H1 (cell line): ENCODE data around the gene TNIK. TPM values are rescaled to one million over a fixed set of nuclear protein-coding genes. Genes with fewer than 3 reads are reported as not detected.

ENCODE experiments used
- CTCF ChIA-PET: fragments of 300-600 bp; sonication (Branson Sonifier 250); formaldehyde crosslinking; loops from one replicate; lab custom pipeline; 2021; ENCODE audit not compliant: partially characterized antibody; lab: Charles Lee
- POLR2A ChIA-PET: fragments of 300-600 bp; sonication (Branson Sonifier 250); formaldehyde crosslinking; loops from one replicate; lab custom pipeline; 2021; ENCODE audit warnings: inconsistent platforms; ENCODE audit not compliant: partially characterized antibody; lab: Charles Lee
- DNase-seq, 2 experiments: peaks; one replicate each; pipeline versions ENCODE4 v3.0.0 to v3.0.0-alpha.2; 2010 to 2022; ENCODE audit warnings: low spot score in 2 of 2, low read depth in 1 of 2, mixed read lengths in 1 of 2
- FAIRE-seq: peaks from 2 replicates; lab custom pipeline; 2011; peaks lifted over from hg19 to GRCh38; lab: Jason Lieb, UNC
- H2AFZ ChIP-seq: 2 replicates; pipeline ENCODE4 v1.8.1; 2012; ENCODE audit warnings: low read length, inconsistent platforms
- H2AK5ac ChIP-seq: 2 replicates; pipeline ENCODE4 v1.6.1; 2013; ENCODE audit warnings: low read depth, low read length
- H2BK120ac ChIP-seq: replicated peaks from 2 replicates; pipeline ENCODE3; 2013; ENCODE audit warnings: low read depth, low read length, inconsistent platforms
- H2BK12ac ChIP-seq: 2 replicates; pipeline ENCODE4 v1.6.1; 2013; ENCODE audit warnings: low read depth, low read length
- H2BK15ac ChIP-seq: 2 replicates; pipeline ENCODE4 v1.6.1; 2013; ENCODE audit warnings: low read length
- H2BK20ac ChIP-seq: 2 replicates; pipeline ENCODE4 v1.6.1; 2013; ENCODE audit warnings: low read length
- H2BK5ac ChIP-seq: 2 replicates; pipeline ENCODE4 v1.6.1; 2013; ENCODE audit warnings: low read depth, low read length
- H3K14ac ChIP-seq: 2 replicates; pipeline ENCODE4 v1.6.1; 2013; ENCODE audit warnings: inconsistent platforms; ENCODE audit not compliant: insufficient read length
- H3K18ac ChIP-seq: 2 replicates; pipeline ENCODE4 v1.6.1; 2013; ENCODE audit warnings: low read length; ENCODE audit errors: extremely low read depth
- H3K23ac ChIP-seq: 2 replicates; pipeline ENCODE4 v1.6.1; 2013; ENCODE audit warnings: inconsistent platforms; ENCODE audit not compliant: insufficient read length
- H3K23me2 ChIP-seq: 2 replicates; pipeline ENCODE4 v1.6.1; 2013; ENCODE audit warnings: low read depth, low read length
- H3K27ac ChIP-seq: 2 replicates; pipeline ENCODE4 v1.6.1; 2011; ENCODE audit warnings: low read depth, low read length, inconsistent platforms
- H3K27me3 ChIP-seq, 4 experiments: replicated peaks in 1 of 4; 1 replicate in 1 of 4; 2 replicates in 3 of 4; pipeline versions ENCODE4 v1.6.1 to v1.8.1; 2011 to 2013; ENCODE audit warnings: low read length in 3 of 4, mild to moderate bottlenecking in 3 of 4, inconsistent platforms in 2 of 4, mixed read lengths in 2 of 4, moderate library complexity in 1 of 4; ENCODE audit not compliant: control insufficient read depth in 3 of 4, insufficient read depth in 3 of 4; ENCODE audit errors: extremely low read depth in 1 of 4
- H3K36me3 ChIP-seq, 4 experiments: 2 replicates each; pipeline versions ENCODE4 v1.6.1 to v1.8.1; 2011 to 2013; ENCODE audit warnings: mild to moderate bottlenecking in 4 of 4, low read length in 3 of 4, moderate library complexity in 2 of 4, control low read depth in 1 of 4, inconsistent platforms in 1 of 4; ENCODE audit not compliant: insufficient read depth in 4 of 4, control insufficient read depth in 2 of 4
- H3K4ac ChIP-seq: replicated peaks from 2 replicates; pipeline ENCODE3; 2013; ENCODE audit warnings: low read length, low read depth, mixed read lengths, inconsistent platforms; ENCODE audit not compliant: insufficient read length
- H3K4me1 ChIP-seq, 4 experiments: replicated peaks in 1 of 4; 1 replicate in 1 of 4; 2 replicates in 3 of 4; pipeline versions ENCODE4 v1.6.1 to v1.8.1; 2011 to 2013; ENCODE audit warnings: low read length in 3 of 4, inconsistent platforms in 2 of 4, mixed read lengths in 1 of 4; ENCODE audit not compliant: insufficient read depth in 4 of 4, control insufficient read depth in 3 of 4
- H3K4me2 ChIP-seq, 2 experiments: 2 replicates each; pipeline versions ENCODE4 v1.6.1 to v1.8.1; 2011 to 2013; ENCODE audit warnings: low read depth in 2 of 2, low read length in 2 of 2, control low read depth in 1 of 2, inconsistent platforms in 1 of 2, mild to moderate bottlenecking in 1 of 2; ENCODE audit not compliant: insufficient read depth in 1 of 2
- H3K4me3 ChIP-seq, 4 experiments: fragments of 200-600, 300-600 bp in 1 of 4; sonication (generic), shearing (Covaris generic), sonication (Bioruptor Twin) in 1 of 4; 2 replicates each; pipeline versions ENCODE4 v1.5.1 to v1.8.1; 2011 to 2016; ENCODE audit warnings: low read length in 4 of 4, low read depth in 3 of 4, control low read depth in 2 of 4, inconsistent platforms in 2 of 4, mild to moderate bottlenecking in 2 of 4, mixed read lengths in 1 of 4, moderate library complexity in 1 of 4; ENCODE audit not compliant: insufficient read depth in 2 of 4; ENCODE audit errors: extremely low read depth in 1 of 4
- H3K56ac ChIP-seq: replicated peaks from 2 replicates; pipeline ENCODE3; 2013; ENCODE audit warnings: low read depth, mild to moderate bottlenecking, mixed read lengths, low read length, inconsistent platforms; ENCODE audit not compliant: insufficient read length
- H3K79me1 ChIP-seq: 2 replicates; pipeline ENCODE4 v1.6.1; 2013; ENCODE audit warnings: low read depth, low read length, control low read depth
- H3K79me2 ChIP-seq, 2 experiments: 2 replicates each; pipeline versions ENCODE4 v1.6.1 to v1.8.1; 2012 to 2013; ENCODE audit warnings: low read length in 2 of 2, mild to moderate bottlenecking in 2 of 2, inconsistent platforms in 1 of 2; ENCODE audit not compliant: insufficient read depth in 2 of 2, control insufficient read depth in 1 of 2
- H3K9ac ChIP-seq, 4 experiments: replicated peaks in 1 of 4; 1 replicate in 1 of 4; 2 replicates in 3 of 4; pipeline versions ENCODE4 v1.6.1 to v1.8.1; 2011 to 2013; ENCODE audit warnings: low read depth in 3 of 4, low read length in 3 of 4, control low read depth in 2 of 4, mild to moderate bottlenecking in 2 of 4, moderate library complexity in 2 of 4, inconsistent platforms in 1 of 4; ENCODE audit errors: extremely low read depth in 1 of 4
- H3K9me3 ChIP-seq, 2 experiments: 2 replicates each; pipeline versions ENCODE4 v1.6.1 to v1.8.1; 2012 to 2013; ENCODE audit warnings: mild to moderate bottlenecking in 2 of 2, moderate library complexity in 2 of 2, control low read depth in 1 of 2, inconsistent platforms in 1 of 2, low read depth in 1 of 2, low read length in 1 of 2, mixed read lengths in 1 of 2; ENCODE audit not compliant: insufficient read depth in 2 of 2
- H4K20me1 ChIP-seq, 2 experiments: replicated peaks in 1 of 2; 2 replicates each; pipeline versions ENCODE3 to v1.8.1; 2011 to 2013; ENCODE audit warnings: inconsistent platforms in 2 of 2, low read length in 2 of 2, mild to moderate bottlenecking in 1 of 2; ENCODE audit not compliant: insufficient read depth in 2 of 2, control insufficient read depth in 1 of 2
- H4K5ac ChIP-seq: 2 replicates; pipeline ENCODE4 v1.6.1; 2013; ENCODE audit warnings: low read length, low read depth, mixed read lengths, inconsistent platforms; ENCODE audit not compliant: insufficient read length
- H4K8ac ChIP-seq: 2 replicates; pipeline ENCODE4 v1.8.0; 2013; ENCODE audit warnings: mild to moderate bottlenecking, moderate library complexity, low read length, inconsistent platforms; ENCODE audit not compliant: insufficient read depth; ENCODE audit errors: extremely low read depth
- H4K91ac ChIP-seq: replicated peaks from 2 replicates; pipeline ENCODE3; 2013; ENCODE audit warnings: low read length, mixed read lengths, inconsistent platforms; ENCODE audit not compliant: insufficient read length
- BACH1 ChIP-seq: IDR thresholded peaks from 2 replicates; pipeline ENCODE4 v1.6.1; 2012; ENCODE audit warnings: low read length, improper control_type of control experiment
- EZH2 ChIP-seq: fragments of 200-600 bp; sonication (generic); IDR thresholded peaks from 2 replicates; pipeline ENCODE4 v1.7.1; 2012; ENCODE audit warnings: low read depth, mild to moderate bottlenecking, moderate library complexity, low read length, inconsistent platforms; ENCODE audit not compliant: severe bottlenecking
- FOSL1 ChIP-seq: IDR thresholded peaks from 2 replicates; pipeline ENCODE4 v1.6.1; 2011; ENCODE audit warnings: mild to moderate bottlenecking, low read depth, low read length, moderate library complexity; ENCODE audit not compliant: insufficient read depth
- JUN ChIP-seq: IDR thresholded peaks from 2 replicates; pipeline ENCODE4 v1.6.1; 2011; ENCODE audit warnings: low read depth, mild to moderate bottlenecking, improper control_type of control experiment, low read length
- SIN3A ChIP-seq, 2 experiments: IDR thresholded peaks in 1 of 2; conservative IDR thresholded peaks in 1 of 2; 2 replicates each; pipeline ENCODE4 v1.6.1; 2011 to 2012; ENCODE audit warnings: low read length in 2 of 2, improper control_type of control experiment in 1 of 2, low read depth in 1 of 2, mild to moderate bottlenecking in 1 of 2
- SP4 ChIP-seq: IDR thresholded peaks from 2 replicates; pipeline ENCODE4 v1.6.1; 2012; ENCODE audit warnings: low read length, inconsistent platforms
- WGBS, 2 experiments: shearing (Covaris generic) in 1 of 2; methylation state at CpG; one replicate each; pipeline versions ENCODE4 v1.1.6 to v1.1.7; 2013 to 2015; ENCODE audit warnings: low lambda C conversion rate in 2 of 2, mixed read lengths in 2 of 2, inconsistent platforms in 1 of 2, low coverage in 1 of 2, missing lambda C conversion rate in 1 of 2; ENCODE audit not compliant: insufficient replicate concordance in 2 of 2, insufficient coverage in 1 of 2, insufficient read length in 1 of 2; ENCODE audit errors: extremely low coverage in 1 of 2, missing lambda C conversion rate in 1 of 2; 5-methylcytosine and 5-hydroxymethylcytosine counted together
- polyA plus RNA-seq, 7 experiments: library from polyadenylated mRNA; depleted of rRNA in 3 of 7; stranded (reverse) in 5 of 7; unstranded in 2 of 7; fragments of >200 nt in 5 of 7; fragments of 200-250 nt in 2 of 7; gene quantifications; 1 replicate in 5 of 7; 2 replicates in 1 of 7; 4 replicates in 1 of 7; pipeline versions ENCODE4 v1.2.1 to v1.2.3, GENCODE V29; 2011 to 2013; ENCODE audit warnings: missing spikeins in 2 of 7, mixed read lengths in 2 of 7
- total RNA-seq: library from RNA; stranded (reverse); fragmentation: NEBNext Ultra II Directional; extraction: Animal tissue kit (Norgen Biotek cat#: 25700); gene quantifications from 2 replicates; pipeline ENCODE4 v1.2.1, GENCODE V29; 2021

Gene TNIK
- total and polyA plus RNA-seq, 2 of the 8 experiments (the other 6 are each of a cell fraction or from before 2014, with no cell fraction given), result 7.4 to 42.0 TPM

- Histone ChIP-seq H3K9me3 (no peaks in the 10 kb centered on the region), H3K4me1 (no peaks in the 10 kb centered on the region), H3K79me1 (no peaks in the 10 kb centered on the region), H3K56ac (no peak overlapping the region), H2BK15ac (no peak overlapping the region), H3K79me2 (no peaks in the 10 kb centered on the region), H3K4me3 (no peak overlapping the region), H3K4ac (no peak overlapping the region), H4K20me1 (no peaks in the 10 kb centered on the region), H4K91ac (no peak overlapping the region), H3K4me2 (no peak overlapping the region), H4K5ac (no peak overlapping the region), H3K27ac (no peak overlapping the region), H3K23me2 (no peaks in the 10 kb centered on the region), H3K14ac (no peak overlapping the region), H2BK12ac (no peak overlapping the region), H3K23ac (no peak overlapping the region), H3K18ac (no peak overlapping the region), H2AFZ (no peak overlapping the region), H2BK120ac (no peak overlapping the region), H3K9ac (no peak overlapping the region), H3K36me3 (peaks cover 0 to 2% (median 0%) of the 10 kb centered on the region in 4 experiments; a peak in 3 of 8 replicates), H2AK5ac (no peak overlapping the region), H3K27me3 (no peaks in the 10 kb centered on the region), H2BK20ac (no peak overlapping the region), H2BK5ac (no peak overlapping the region), H4K8ac (no peak overlapping the region)
- 90% methylated on average over 2 of the region's 2 CpGs; no CpG with 5 or more reads in 1 of the 2 experiments for WGBS, 2 experiments
- TF ChIP-seq FOSL1, result no peak
- TF ChIP-seq JUN, result no peak
- TF ChIP-seq EZH2, result no peak
- no peak for TF ChIP-seq SIN3A (conservative IDR thresholded peaks at IDR 0.05 in 1 of 2, IDR thresholded peaks at IDR 0.05 in 1 of 2; ENCODE audit: low read depth in 1 of 2, low read length in 2 of 2)
- TF ChIP-seq SP4, result no peak
- TF ChIP-seq BACH1, result no peak
- ChIA-PET POLR2A (no interaction called here), CTCF (interaction anchor here (1.1 kb wide), 1 partner anchor 345 kb away, joined by 3 read pairs; no protein-coding TSS in a partner anchor)
- FAIRE-seq, result no peak
- no peak for DNase-seq
These were observed 239.1 kb downstream of the TNIK start for GRCh38 chr3:171221104-171221503.
